ENCODE measurements around the gene PTGR1.

The PTGR1 gene

DNA sequence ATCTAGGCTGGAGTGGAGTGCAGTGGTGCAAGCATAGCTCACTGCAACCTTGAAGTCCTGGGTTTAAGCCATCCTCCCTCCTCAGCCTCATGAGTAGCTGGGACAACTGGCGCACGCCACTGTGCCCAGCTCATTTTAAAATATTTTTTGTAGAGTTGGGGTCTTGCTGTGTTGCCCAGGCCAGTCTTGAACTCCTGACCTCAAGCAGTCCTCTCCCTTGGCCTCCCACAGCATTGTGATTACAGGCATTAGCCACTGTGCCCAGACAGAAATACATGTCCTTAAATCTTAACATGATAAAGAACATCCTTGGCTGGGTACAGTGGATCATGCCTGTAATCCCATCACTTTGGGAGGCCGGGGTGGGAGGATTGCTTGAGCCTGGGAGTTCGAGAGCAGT, 67.7 kb downstream of the PTGR1 start:
- no peak for DNase-seq

DNA sequence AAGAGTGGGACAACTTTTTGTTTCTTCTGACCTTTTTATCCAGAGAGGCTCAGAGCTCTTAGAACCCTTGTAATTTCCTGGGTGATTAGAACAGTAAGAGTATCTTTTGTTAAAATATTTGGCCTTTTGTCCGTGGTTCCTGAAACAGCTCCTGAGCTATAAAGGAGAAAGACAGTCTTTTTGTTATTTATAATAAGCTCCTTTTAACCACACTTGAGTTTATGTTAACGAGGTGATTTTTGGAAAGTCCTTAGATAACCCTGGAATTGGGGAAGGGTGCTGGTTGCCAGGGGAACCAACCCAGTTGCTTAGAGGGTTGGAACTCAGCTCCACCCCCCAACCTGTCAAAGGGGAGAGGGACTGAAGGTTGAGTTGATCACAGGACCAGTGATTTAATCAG, 69.7 kb downstream of the PTGR1 start:
- no peak for DNase-seq

DNA sequence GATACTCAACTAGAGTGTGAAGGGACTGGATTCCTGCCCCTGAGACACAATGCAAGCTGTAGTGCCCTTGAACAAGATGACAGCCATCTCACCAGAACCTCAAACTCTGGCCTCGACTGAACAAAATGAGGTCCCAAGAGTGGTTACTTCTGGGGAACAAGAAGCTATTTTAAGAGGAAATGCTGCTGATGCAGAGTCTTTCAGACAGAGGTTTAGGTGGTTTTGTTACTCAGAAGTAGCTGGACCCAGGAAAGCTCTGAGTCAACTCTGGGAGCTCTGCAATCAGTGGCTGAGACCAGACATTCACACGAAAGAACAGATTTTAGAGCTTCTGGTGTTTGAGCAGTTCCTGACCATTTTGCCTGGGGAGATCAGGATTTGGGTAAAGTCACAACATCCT, 72.1 kb downstream of the PTGR1 start:
- no peak for DNase-seq

DNA sequence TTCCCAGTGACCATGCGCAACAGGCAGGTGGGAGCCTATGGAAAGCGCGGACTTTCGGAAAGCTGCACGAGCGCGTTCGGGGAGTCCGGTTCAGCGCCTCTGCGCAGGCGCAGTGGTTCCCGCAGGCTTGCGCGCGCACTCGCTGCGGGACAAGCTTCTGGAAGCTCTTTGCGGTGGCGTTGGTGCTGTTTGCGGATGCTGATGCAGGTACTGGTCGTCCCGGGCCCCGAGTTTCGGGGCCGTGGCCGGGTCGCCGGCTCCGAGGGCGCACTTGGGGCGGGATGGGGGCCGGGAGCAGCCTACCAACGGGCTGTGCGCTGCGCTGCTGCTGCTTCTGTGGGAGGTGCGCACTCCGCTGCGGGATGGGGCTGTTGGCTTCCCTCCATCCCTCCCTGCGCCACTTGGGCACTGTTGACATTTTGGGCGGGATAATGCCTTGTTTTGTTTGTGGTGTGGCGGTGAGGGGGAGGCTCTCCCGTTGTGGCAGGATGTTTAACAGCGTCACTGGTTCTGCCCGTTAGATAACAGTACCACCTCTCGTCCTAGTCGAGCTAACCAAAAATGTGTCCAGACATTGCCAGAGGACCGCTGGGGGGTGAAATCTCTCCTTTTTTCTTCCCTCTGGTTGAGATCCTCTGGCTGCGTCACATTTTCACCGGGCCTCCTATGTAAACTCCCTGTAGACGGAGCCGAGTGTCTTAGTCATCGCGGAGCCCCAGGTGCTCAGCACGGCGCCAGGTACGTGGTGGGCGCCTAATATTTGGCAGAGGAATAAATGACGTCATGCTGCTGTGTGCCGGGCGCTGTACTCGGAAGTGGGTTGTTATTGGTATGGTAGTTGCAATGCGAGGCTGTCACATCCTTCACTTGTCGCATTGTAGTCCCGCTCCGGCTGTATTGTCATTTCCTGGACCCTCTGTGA, 74.1 kb downstream of the PTGR1 start, which contains the start of gene ZNF483:
Gene ZNF483 (plus strand): TSS at position 124 of the 922 bp plus-strand sequence. CDS start 2,217 bp downstream, outside the sequence.
- DNase-seq, result peak; percentile 42

DNA sequence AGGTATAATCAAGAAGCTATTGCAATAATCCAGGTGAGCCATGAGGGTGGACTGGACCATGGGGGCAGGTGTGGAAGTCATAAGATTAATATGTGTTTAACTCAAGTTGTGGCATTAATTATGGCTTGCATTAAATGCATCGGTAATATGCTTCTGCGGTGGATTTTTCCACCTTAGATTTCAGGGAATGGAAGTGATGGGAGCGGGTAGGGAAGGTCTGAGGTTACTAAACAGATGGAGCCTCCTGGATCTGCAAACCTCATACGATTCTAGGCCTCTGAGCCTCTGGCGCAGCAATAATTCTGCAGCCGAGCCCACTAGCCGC, 74.8 kb downstream of the PTGR1 start:
- DNase-seq, result no peak

DNA sequence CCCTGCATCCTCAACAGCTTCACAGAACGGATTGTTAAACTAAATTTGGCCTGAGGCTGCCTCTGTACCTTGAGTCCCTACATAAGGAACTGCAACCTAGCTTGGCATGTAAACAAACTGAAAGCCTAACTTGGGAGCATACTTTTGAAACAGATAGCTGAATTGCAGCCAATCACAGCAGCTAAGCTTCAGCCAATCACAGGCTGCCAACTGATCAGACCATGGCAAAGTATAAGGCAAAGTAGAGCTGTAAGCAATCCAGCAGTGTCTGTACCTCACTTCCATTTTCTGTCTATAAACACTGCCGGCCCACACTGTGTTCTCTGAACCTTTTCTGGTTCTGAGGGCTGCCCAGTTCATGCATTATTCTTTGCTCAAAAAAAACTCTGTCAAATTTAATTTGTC, 83.4 kb downstream of the PTGR1 start:
- DNase-seq, result no peak

GRCh38 chr9:111514967-111515366, 84.5 kb downstream of the PTGR1 start:
- no peak for DNase-seq
